Urinary bladder (tissue), 4 donors: Measurements from ENCODE around the gene ATP2A3. TPM values are rescaled to one million over a fixed set of nuclear protein-coding genes. Genes with fewer than 3 reads are reported as not detected.

Source experiments
- DNase-seq: peaks from one replicate; pipeline ENCODE4 v3.0.0-alpha.2; 2015; ENCODE audit errors: extremely low spot score
- H3K27ac ChIP-seq: one replicate; pipeline ENCODE4 v1.5.1; 2013; ENCODE audit warnings: low read depth, mild to moderate bottlenecking, moderate library complexity
- H3K36me3 ChIP-seq: one replicate; pipeline ENCODE4 v1.6.1; 2013; ENCODE audit warnings: mild to moderate bottlenecking, moderate library complexity; ENCODE audit not compliant: insufficient read depth
- H3K4me1 ChIP-seq: one replicate; pipeline ENCODE4 v1.6.1; 2013; ENCODE audit warnings: mild to moderate bottlenecking, moderate library complexity; ENCODE audit not compliant: insufficient read depth
- H3K4me3 ChIP-seq: one replicate; pipeline ENCODE4 v1.5.1; 2013; ENCODE audit warnings: low read depth, low read length
- WGBS: extraction: QIAGEN DNeasy Blood & Tissue Kit; methylation state at CpG from one replicate; pipeline ENCODE4 v1.1.7; 2013; 5-methylcytosine and 5-hydroxymethylcytosine counted together
- polyA plus RNA-seq: library from polyadenylated mRNA; stranded (reverse); fragments of 200-250 nt; gene quantifications from one replicate; pipeline ENCODE4 v1.2.3, GENCODE V29; 2013
- total RNA-seq: library from RNA; depleted of rRNA; stranded (reverse); fragments of >200 nt; gene quantifications from one replicate; pipeline ENCODE4 v1.2.3, GENCODE V29; 2014
- donor health status: healthy with polysubstance abuse.
- donor health status: healthy.

ATP2A3 gene
- total and polyA plus RNA-seq, 2 donors = 7.1 to 28.1 TPM

- Histone ChIP-seq H3K4me1 (peaks cover 3% of the 10 kb centered on the region), H3K27ac (no peak overlapping the region), H3K4me3 (no peak overlapping the region), H3K36me3 (no peaks in the 10 kb centered on the region)
- no peak for DNase-seq
- 94% methylated on average over 14 of the region's 14 CpGs for WGBS
Measured at GRCh38 chr17:3959921-3960601, 4.2 kb downstream of the ATP2A3 start.

- no peak overlapping the region for H3K4me3 ChIP-seq
- WGBS = 57% methylated on average over 15 of the region's 15 CpGs
- H3K4me1 ChIP-seq = peaks cover 3% of the 10 kb centered on the region
- H3K36me3 ChIP-seq = no peaks in the 10 kb centered on the region
- no peak for DNase-seq
- no peak overlapping the region for H3K27ac ChIP-seq
Measured at GRCh38 chr17:3959295-3959899, 4.8 kb downstream of the ATP2A3 start.

- Histone ChIP-seq H3K4me3 (no peak overlapping the region), H3K36me3 (no peaks in the 10 kb centered on the region), H3K27ac (no peak overlapping the region), H3K4me1 (peaks cover 3% of the 10 kb centered on the region)
- DNase-seq = no peak
- WGBS = 76% methylated on average over 18 of the region's 18 CpGs
Measured at GRCh38 chr17:3957735-3958599, 6.3 kb downstream of the ATP2A3 start.

GRCh38 chr17:3956983-3957382 is 7.3 kb downstream of the ATP2A3 start:
- Histone ChIP-seq H3K4me3 (no peak overlapping the region), H3K4me1 (peaks cover 3% of the 10 kb centered on the region), H3K27ac (no peak overlapping the region), H3K36me3 (no peaks in the 10 kb centered on the region)
- DNase-seq = no peak
- 94% methylated on average over 12 of the region's 12 CpGs for WGBS

- Histone ChIP-seq H3K4me3 (no peak overlapping the region), H3K4me1 (peaks cover 3% of the 10 kb centered on the region), H3K27ac (no peak overlapping the region), H3K36me3 (no peaks in the 10 kb centered on the region)
- 76% methylated on average over 15 of the region's 15 CpGs for WGBS
- no peak for DNase-seq
Measured at GRCh38 chr17:3956327-3956957, 7.8 kb downstream of the ATP2A3 start.

- Histone ChIP-seq H3K36me3 (no peaks in the 10 kb centered on the region), H3K4me3 (no peak overlapping the region), H3K27ac (no peak overlapping the region), H3K4me1 (peaks cover 3% of the 10 kb centered on the region)
- no peak for DNase-seq
- WGBS = 91% methylated on average over 10 of the region's 10 CpGs
Measured at GRCh38 chr17:3955673-3955988, 8.6 kb downstream of the ATP2A3 start.

- no peaks in the 10 kb centered on the region for H3K36me3 ChIP-seq
- 67% methylated on average over 18 of the region's 18 CpGs for WGBS
- DNase-seq = no peak
- H3K4me1 ChIP-seq = peaks cover 3% of the 10 kb centered on the region
- no peak overlapping the region for H3K4me3 ChIP-seq
- H3K27ac ChIP-seq = no peak overlapping the region
Measured at GRCh38 chr17:3954976-3955672, 9.1 kb downstream of the ATP2A3 start.

- no peak overlapping the region for H3K27ac ChIP-seq
- no peak for DNase-seq
- H3K36me3 ChIP-seq = no peaks in the 10 kb centered on the region
- WGBS = 96% methylated on average over 10 of the region's 10 CpGs
- no peak overlapping the region for H3K4me3 ChIP-seq
- H3K4me1 ChIP-seq = no peaks in the 10 kb centered on the region
Measured at GRCh38 chr17:3954086-3954485, 10.2 kb downstream of the ATP2A3 start.

GRCh38 chr17:3953542-3953941 is 10.7 kb downstream of the ATP2A3 start:
- 92% methylated on average over 14 of the region's 14 CpGs for WGBS
- H3K36me3 ChIP-seq = no peaks in the 10 kb centered on the region
- no peak overlapping the region for H3K4me3 ChIP-seq
- DNase-seq = no peak
- no peak overlapping the region for H3K27ac ChIP-seq
- H3K4me1 ChIP-seq = no peaks in the 10 kb centered on the region

- Histone ChIP-seq H3K4me1 (no peaks in the 10 kb centered on the region), H3K27ac (no peak overlapping the region), H3K36me3 (no peaks in the 10 kb centered on the region), H3K4me3 (no peak overlapping the region)
- no peak for DNase-seq
- 98% methylated on average over 14 of the region's 14 CpGs for WGBS
Measured at GRCh38 chr17:3952186-3952585, 12.1 kb downstream of the ATP2A3 start.

GRCh38 chr17:3951420-3951819 is 12.8 kb downstream of the ATP2A3 start:
- H3K36me3 ChIP-seq = no peaks in the 10 kb centered on the region
- H3K4me1 ChIP-seq = no peaks in the 10 kb centered on the region
- no peak overlapping the region for H3K4me3 ChIP-seq
- no peak for DNase-seq
- WGBS = 91% methylated on average over 16 of the region's 16 CpGs
- no peak overlapping the region for H3K27ac ChIP-seq

- DNase-seq = no peak
- no peak overlapping the region for H3K4me3 ChIP-seq
- no peaks in the 10 kb centered on the region for H3K4me1 ChIP-seq
- 96% methylated on average over 17 of the region's 17 CpGs for WGBS
- H3K27ac ChIP-seq = no peak overlapping the region
- H3K36me3 ChIP-seq = no peaks in the 10 kb centered on the region
Measured at GRCh38 chr17:3951003-3951402, 13.2 kb downstream of the ATP2A3 start.

- Histone ChIP-seq H3K36me3 (no peaks in the 10 kb centered on the region), H3K27ac (no peak overlapping the region), H3K4me3 (no peak overlapping the region), H3K4me1 (no peaks in the 10 kb centered on the region)
- WGBS = 93% methylated on average over 12 of the region's 12 CpGs
- no peak for DNase-seq
Measured at GRCh38 chr17:3950584-3950983, 13.7 kb downstream of the ATP2A3 start.
